WTC11 (cell line): Measurements from ENCODE around the gene PLBD2.

Experiments used
- JAZF1 ChIP-seq: fragments of 250-450 bp; sonication (Bioruptor Pico); IDR thresholded peaks from 2 replicates; pipeline ENCODE4 v1.9.0; 2021; ENCODE audit warnings: moderate library complexity, mild to moderate bottlenecking, inconsistent platforms
- NR2C2 ChIP-seq: sonication (generic); formaldehyde crosslinking; IDR thresholded peaks from 2 replicates; pipeline ENCODE4 v1.8.0; 2022; ENCODE audit warnings: mild to moderate bottlenecking, missing genetic modification reagents
- TF ChIP-seq, protein P1 (sequence below): sonication (generic); formaldehyde crosslinking; IDR thresholded peaks from 2 replicates; pipeline ENCODE4 v1.8.1; 2022; ENCODE audit warnings: low read depth, missing genetic modification reagents, borderline replicate concordance
- TF ChIP-seq, protein P2 (sequence below): fragments of 200-600 bp; IDR thresholded peaks from 2 replicates; pipeline ENCODE4 v1.8.0; 2022; ENCODE audit warnings: antibody characterized with exemption
- TF ChIP-seq, protein P3 (sequence below): sonication (generic); formaldehyde crosslinking; IDR thresholded peaks from 2 replicates; pipeline ENCODE4 v1.8.1; 2022; ENCODE audit warnings: mild to moderate bottlenecking, missing genetic modification reagents, moderate library complexity, borderline replicate concordance
- TF ChIP-seq, protein P4 (sequence below): sonication (generic); formaldehyde crosslinking; IDR thresholded peaks from 2 replicates; pipeline ENCODE4 v1.8.0; 2023; ENCODE audit warnings: missing genetic modification reagents

DNA sequence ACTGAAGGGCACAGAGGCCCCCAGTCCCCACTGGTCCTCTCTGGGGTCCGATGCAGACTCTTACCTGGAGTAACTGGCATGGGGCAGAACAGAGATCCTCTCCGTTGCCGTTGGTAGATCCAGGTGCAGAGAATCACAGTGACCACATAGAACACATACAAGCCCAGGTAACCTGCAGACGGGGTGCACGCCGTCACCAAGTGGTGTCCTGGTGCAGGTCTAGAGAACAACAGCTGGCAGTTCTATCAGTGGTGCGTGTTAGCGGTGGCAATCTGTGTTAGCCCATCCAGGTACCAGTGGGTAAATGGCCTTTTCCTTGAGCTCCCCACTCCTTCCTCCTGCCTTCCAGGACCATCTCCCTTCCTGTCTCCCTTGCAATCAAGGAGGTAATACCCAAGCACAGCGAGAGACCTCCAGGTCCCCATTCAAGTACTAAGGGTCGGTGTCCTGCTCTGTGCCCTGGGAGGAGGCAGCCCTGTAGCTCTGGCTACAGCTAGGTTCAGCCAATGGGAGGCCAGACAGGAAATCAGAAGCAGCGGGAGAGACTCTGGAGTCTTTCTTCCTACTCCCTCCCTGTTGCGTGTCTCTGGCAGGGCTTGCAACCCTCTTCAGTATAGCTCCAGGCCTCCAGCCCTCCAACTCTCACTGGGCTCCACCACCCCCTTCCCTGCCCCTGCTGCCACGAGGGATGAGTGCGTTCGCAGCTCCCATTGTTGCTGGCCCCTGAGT, 39.3 kb upstream of the PLBD2 start:
- no peak for TF ChIP-seq JAZF1 (CRISPR knock-in tag)
- TF ChIP-seq, protein P1, sequence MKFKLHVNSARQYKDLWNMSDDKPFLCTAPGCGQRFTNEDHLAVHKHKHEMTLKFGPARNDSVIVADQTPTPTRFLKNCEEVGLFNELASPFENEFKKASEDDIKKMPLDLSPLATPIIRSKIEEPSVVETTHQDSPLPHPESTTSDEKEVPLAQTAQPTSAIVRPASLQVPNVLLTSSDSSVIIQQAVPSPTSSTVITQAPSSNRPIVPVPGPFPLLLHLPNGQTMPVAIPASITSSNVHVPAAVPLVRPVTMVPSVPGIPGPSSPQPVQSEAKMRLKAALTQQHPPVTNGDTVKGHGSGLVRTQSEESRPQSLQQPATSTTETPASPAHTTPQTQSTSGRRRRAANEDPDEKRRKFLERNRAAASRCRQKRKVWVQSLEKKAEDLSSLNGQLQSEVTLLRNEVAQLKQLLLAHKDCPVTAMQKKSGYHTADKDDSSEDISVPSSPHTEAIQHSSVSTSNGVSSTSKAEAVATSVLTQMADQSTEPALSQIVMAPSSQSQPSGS (CRISPR knock-in tag), result no peak
- TF ChIP-seq NR2C2 (CRISPR knock-in tag), result no peak
- TF ChIP-seq, protein P2, sequence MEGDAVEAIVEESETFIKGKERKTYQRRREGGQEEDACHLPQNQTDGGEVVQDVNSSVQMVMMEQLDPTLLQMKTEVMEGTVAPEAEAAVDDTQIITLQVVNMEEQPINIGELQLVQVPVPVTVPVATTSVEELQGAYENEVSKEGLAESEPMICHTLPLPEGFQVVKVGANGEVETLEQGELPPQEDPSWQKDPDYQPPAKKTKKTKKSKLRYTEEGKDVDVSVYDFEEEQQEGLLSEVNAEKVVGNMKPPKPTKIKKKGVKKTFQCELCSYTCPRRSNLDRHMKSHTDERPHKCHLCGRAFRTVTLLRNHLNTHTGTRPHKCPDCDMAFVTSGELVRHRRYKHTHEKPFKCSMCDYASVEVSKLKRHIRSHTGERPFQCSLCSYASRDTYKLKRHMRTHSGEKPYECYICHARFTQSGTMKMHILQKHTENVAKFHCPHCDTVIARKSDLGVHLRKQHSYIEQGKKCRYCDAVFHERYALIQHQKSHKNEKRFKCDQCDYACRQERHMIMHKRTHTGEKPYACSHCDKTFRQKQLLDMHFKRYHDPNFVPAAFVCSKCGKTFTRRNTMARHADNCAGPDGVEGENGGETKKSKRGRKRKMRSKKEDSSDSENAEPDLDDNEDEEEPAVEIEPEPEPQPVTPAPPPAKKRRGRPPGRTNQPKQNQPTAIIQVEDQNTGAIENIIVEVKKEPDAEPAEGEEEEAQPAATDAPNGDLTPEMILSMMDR, result no peak
- TF ChIP-seq, protein P3, sequence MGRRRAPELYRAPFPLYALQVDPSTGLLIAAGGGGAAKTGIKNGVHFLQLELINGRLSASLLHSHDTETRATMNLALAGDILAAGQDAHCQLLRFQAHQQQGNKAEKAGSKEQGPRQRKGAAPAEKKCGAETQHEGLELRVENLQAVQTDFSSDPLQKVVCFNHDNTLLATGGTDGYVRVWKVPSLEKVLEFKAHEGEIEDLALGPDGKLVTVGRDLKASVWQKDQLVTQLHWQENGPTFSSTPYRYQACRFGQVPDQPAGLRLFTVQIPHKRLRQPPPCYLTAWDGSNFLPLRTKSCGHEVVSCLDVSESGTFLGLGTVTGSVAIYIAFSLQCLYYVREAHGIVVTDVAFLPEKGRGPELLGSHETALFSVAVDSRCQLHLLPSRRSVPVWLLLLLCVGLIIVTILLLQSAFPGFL (CRISPR knock-in tag), result no peak
- TF ChIP-seq, protein P4, sequence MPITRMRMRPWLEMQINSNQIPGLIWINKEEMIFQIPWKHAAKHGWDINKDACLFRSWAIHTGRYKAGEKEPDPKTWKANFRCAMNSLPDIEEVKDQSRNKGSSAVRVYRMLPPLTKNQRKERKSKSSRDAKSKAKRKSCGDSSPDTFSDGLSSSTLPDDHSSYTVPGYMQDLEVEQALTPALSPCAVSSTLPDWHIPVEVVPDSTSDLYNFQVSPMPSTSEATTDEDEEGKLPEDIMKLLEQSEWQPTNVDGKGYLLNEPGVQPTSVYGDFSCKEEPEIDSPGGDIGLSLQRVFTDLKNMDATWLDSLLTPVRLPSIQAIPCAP, result no peak
